Smooth muscle cell (in vitro differentiated cells): Measurements from ENCODE around the gene LBR. TPM values are rescaled to one million over a fixed set of nuclear protein-coding genes. Genes with fewer than 3 reads are reported as not detected.

Source experiments
- DNase-seq: peaks from one replicate; lab custom pipeline; 2025; ENCODE audit not compliant: unreplicated experiment; lab: John Stamatoyannopoulos, UW
- H2AFZ ChIP-seq: fragments of 200-600 bp; sonication (generic); 2 replicates; pipeline ENCODE4 v1.6.0; 2016; ENCODE audit warnings: antibody characterized with exemption, low read depth, mild to moderate bottlenecking
- H3F3A ChIP-seq: fragments of 200-600 bp; sonication (generic); 2 replicates; pipeline ENCODE4 v1.6.0; 2017; ENCODE audit warnings: antibody characterized with exemption, low read depth
- H3K27ac ChIP-seq: fragments of 200-600 bp; sonication (generic); 2 replicates; pipeline ENCODE4 v1.5.1; 2016; ENCODE audit warnings: low read depth, mild to moderate bottlenecking
- H3K27me3 ChIP-seq: fragments of 200-600 bp; sonication (generic); 2 replicates; pipeline ENCODE4 v1.6.1; 2016; ENCODE audit warnings: low read depth, mild to moderate bottlenecking
- H3K36me3 ChIP-seq: fragments of 200-600 bp; sonication (generic); 2 replicates; pipeline ENCODE4 v1.5.1; 2016; ENCODE audit warnings: low read depth
- H3K4me1 ChIP-seq: fragments of 200-600 bp; sonication (generic); 2 replicates; pipeline ENCODE4 v1.5.1; 2016; ENCODE audit warnings: low read depth
- H3K4me2 ChIP-seq: fragments of 200-600 bp; sonication (generic); 2 replicates; pipeline ENCODE4 v1.6.0; 2016; ENCODE audit warnings: mild to moderate bottlenecking
- H3K4me3 ChIP-seq: fragments of 200-600 bp; sonication (generic); 2 replicates; pipeline ENCODE4 v1.5.1; 2016; ENCODE audit warnings: mild to moderate bottlenecking
- H3K79me2 ChIP-seq: fragments of 200-600 bp; sonication (generic); 2 replicates; pipeline ENCODE4 v1.6.0; 2016; ENCODE audit warnings: low read depth, mild to moderate bottlenecking
- H3K9ac ChIP-seq: fragments of 200-600 bp; sonication (generic); 2 replicates; pipeline ENCODE4 v1.6.0; 2016; ENCODE audit warnings: low read depth
- H3K9me3 ChIP-seq: fragments of 200-600 bp; sonication (generic); replicated peaks from 2 replicates; pipeline ENCODE4 v1.5.1; 2016; ENCODE audit warnings: low read depth
- H4K20me1 ChIP-seq: fragments of 200-600 bp; sonication (generic); 2 replicates; pipeline ENCODE4 v1.6.0; 2016; ENCODE audit warnings: low read depth
- CTCF ChIP-seq: fragments of 200-600 bp; sonication (generic); IDR thresholded peaks from 2 replicates; pipeline ENCODE4 v1.5.1; 2017; ENCODE audit warnings: borderline replicate concordance, mild to moderate bottlenecking, antibody characterized with exemption; ENCODE audit not compliant: insufficient read depth, poor library complexity, severe bottlenecking
- WGBS: methylation state at CpG from one replicate; pipeline ENCODE4 v1.1.7; 2016; ENCODE audit warnings: low lambda C conversion rate; 5-methylcytosine and 5-hydroxymethylcytosine counted together
- polyA plus RNA-seq: library from polyadenylated mRNA; unstranded; fragments of >200 nt; fragmentation: Nextera tagmentation; extraction: Ambion mirVana; gene quantifications from 2 replicates; pipeline ENCODE4 v1.2.1, GENCODE V29; 2016
- total RNA-seq: library from RNA; depleted of rRNA; stranded (reverse); fragments of >200 nt; gene quantifications from 2 replicates; pipeline ENCODE4 v1.2.3, GENCODE V29; 2014

LBR gene
- total and polyA plus RNA-seq, 2 experiments from 2014 or later = 24.8 to 33.4 TPM

- no peak overlapping the region for H3K27ac ChIP-seq
- no peak for DNase-seq
- H2AFZ ChIP-seq = no peak overlapping the region
- WGBS = 86% methylated on average over 5 of the region's 5 CpGs
- no peaks in the 10 kb centered on the region for H3K36me3 ChIP-seq
- no peaks in the 10 kb centered on the region for H3K79me2 ChIP-seq
- no peaks in the 10 kb centered on the region for H3K27me3 ChIP-seq
- H4K20me1 ChIP-seq = no peaks in the 10 kb centered on the region
- no peak overlapping the region for H3K4me3 ChIP-seq
- no peak overlapping the region for H3K9ac ChIP-seq
- peaks cover 9% of the 10 kb centered on the region for H3K4me1 ChIP-seq
- H3F3A ChIP-seq = no peaks in the 10 kb centered on the region
- H3K9me3 ChIP-seq = no peaks in the 10 kb centered on the region
- H3K4me2 ChIP-seq = no peak overlapping the region
- TF ChIP-seq CTCF = no peak
Observed at GRCh38 chr1:225469051-225469450, 41.2 kb upstream of the LBR start.

- no peak overlapping the region for H3K4me2 ChIP-seq
- H3K27me3 ChIP-seq = no peaks in the 10 kb centered on the region
- TF ChIP-seq CTCF = no peak
- no peak overlapping the region for H3K27ac ChIP-seq
- H2AFZ ChIP-seq = no peak overlapping the region
- no peaks in the 10 kb centered on the region for H3K9me3 ChIP-seq
- DNase-seq = no peak
- H3F3A ChIP-seq = no peaks in the 10 kb centered on the region
- H3K9ac ChIP-seq = no peak overlapping the region
- no peak overlapping the region for H3K4me3 ChIP-seq
- H3K4me1 ChIP-seq = peaks cover 9% of the 10 kb centered on the region
- H3K36me3 ChIP-seq = no peaks in the 10 kb centered on the region
- H4K20me1 ChIP-seq = no peaks in the 10 kb centered on the region
- H3K79me2 ChIP-seq = no peaks in the 10 kb centered on the region
- WGBS = 92% methylated on average over 10 of the region's 10 CpGs
Observed at GRCh38 chr1:225468270-225469020, 40.6 kb upstream of the LBR start.

- Histone ChIP-seq H3K4me2 (no peak overlapping the region), H3K9me3 (no peaks in the 10 kb centered on the region)
- WGBS = 87% methylated on average over 26 of the region's 26 CpGs
Observed at GRCh38 chr1:225467193-225468020, 39.6 kb upstream of the LBR start.

More at GRCh38 chr1:225467193-225468020, 39.6 kb upstream of the LBR start:
- Histone ChIP-seq H3K4me3 (no peak overlapping the region), H3K9ac (no peak overlapping the region), H3K79me2 (no peaks in the 10 kb centered on the region), H4K20me1 (no peaks in the 10 kb centered on the region), H2AFZ (no peak overlapping the region), H3K27me3 (no peaks in the 10 kb centered on the region), H3K4me1 (peaks cover 9% of the 10 kb centered on the region), H3K36me3 (no peaks in the 10 kb centered on the region), H3F3A (no peaks in the 10 kb centered on the region), H3K27ac (no peak overlapping the region)
- no peak for TF ChIP-seq CTCF
- no peak for DNase-seq
